H1 (cell line): Measurements from ENCODE around the gene MYO5B. TPM values are rescaled to one million over a fixed set of nuclear protein-coding genes. Genes with fewer than 3 reads are reported as not detected.

Experiments
- CTCF ChIA-PET: fragments of 300-600 bp; sonication (Branson Sonifier 250); formaldehyde crosslinking; loops from one replicate; lab custom pipeline; 2021; ENCODE audit not compliant: partially characterized antibody; lab: Charles Lee
- POLR2A ChIA-PET: fragments of 300-600 bp; sonication (Branson Sonifier 250); formaldehyde crosslinking; loops from one replicate; lab custom pipeline; 2021; ENCODE audit warnings: inconsistent platforms; ENCODE audit not compliant: partially characterized antibody; lab: Charles Lee
- DNase-seq, 2 experiments: peaks; one replicate each; pipeline versions ENCODE4 v3.0.0 to v3.0.0-alpha.2; 2010 to 2022; ENCODE audit warnings: low spot score in 2 of 2, low read depth in 1 of 2, mixed read lengths in 1 of 2
- FAIRE-seq: peaks from 2 replicates; lab custom pipeline; 2011; peaks lifted over from hg19 to GRCh38; lab: Jason Lieb, UNC
- H2AFZ ChIP-seq: 2 replicates; pipeline ENCODE4 v1.8.1; 2012; ENCODE audit warnings: low read length, inconsistent platforms
- H2AK5ac ChIP-seq: 2 replicates; pipeline ENCODE4 v1.6.1; 2013; ENCODE audit warnings: low read depth, low read length
- H2BK120ac ChIP-seq: replicated peaks from 2 replicates; pipeline ENCODE3; 2013; ENCODE audit warnings: low read depth, low read length, inconsistent platforms
- H2BK12ac ChIP-seq: 2 replicates; pipeline ENCODE4 v1.6.1; 2013; ENCODE audit warnings: low read depth, low read length
- H2BK15ac ChIP-seq: 2 replicates; pipeline ENCODE4 v1.6.1; 2013; ENCODE audit warnings: low read length
- H2BK20ac ChIP-seq: 2 replicates; pipeline ENCODE4 v1.6.1; 2013; ENCODE audit warnings: low read length
- H2BK5ac ChIP-seq: 2 replicates; pipeline ENCODE4 v1.6.1; 2013; ENCODE audit warnings: low read depth, low read length
- H3K14ac ChIP-seq: 2 replicates; pipeline ENCODE4 v1.6.1; 2013; ENCODE audit warnings: inconsistent platforms; ENCODE audit not compliant: insufficient read length
- H3K18ac ChIP-seq: 2 replicates; pipeline ENCODE4 v1.6.1; 2013; ENCODE audit warnings: low read length; ENCODE audit errors: extremely low read depth
- H3K23ac ChIP-seq: 2 replicates; pipeline ENCODE4 v1.6.1; 2013; ENCODE audit warnings: inconsistent platforms; ENCODE audit not compliant: insufficient read length
- H3K23me2 ChIP-seq: 2 replicates; pipeline ENCODE4 v1.6.1; 2013; ENCODE audit warnings: low read depth, low read length
- H3K27ac ChIP-seq: 2 replicates; pipeline ENCODE4 v1.6.1; 2011; ENCODE audit warnings: low read depth, low read length, inconsistent platforms
- H3K27me3 ChIP-seq, 4 experiments: replicated peaks in 1 of 4; 1 replicate in 1 of 4; 2 replicates in 3 of 4; pipeline versions ENCODE4 v1.6.1 to v1.8.1; 2011 to 2013; ENCODE audit warnings: low read length in 3 of 4, mild to moderate bottlenecking in 3 of 4, inconsistent platforms in 2 of 4, mixed read lengths in 2 of 4, moderate library complexity in 1 of 4; ENCODE audit not compliant: control insufficient read depth in 3 of 4, insufficient read depth in 3 of 4; ENCODE audit errors: extremely low read depth in 1 of 4
- H3K36me3 ChIP-seq, 4 experiments: 2 replicates each; pipeline versions ENCODE4 v1.6.1 to v1.8.1; 2011 to 2013; ENCODE audit warnings: mild to moderate bottlenecking in 4 of 4, low read length in 3 of 4, moderate library complexity in 2 of 4, control low read depth in 1 of 4, inconsistent platforms in 1 of 4; ENCODE audit not compliant: insufficient read depth in 4 of 4, control insufficient read depth in 2 of 4
- H3K4ac ChIP-seq: replicated peaks from 2 replicates; pipeline ENCODE3; 2013; ENCODE audit warnings: low read length, low read depth, mixed read lengths, inconsistent platforms; ENCODE audit not compliant: insufficient read length
- H3K4me1 ChIP-seq, 4 experiments: replicated peaks in 1 of 4; 1 replicate in 1 of 4; 2 replicates in 3 of 4; pipeline versions ENCODE4 v1.6.1 to v1.8.1; 2011 to 2013; ENCODE audit warnings: low read length in 3 of 4, inconsistent platforms in 2 of 4, mixed read lengths in 1 of 4; ENCODE audit not compliant: insufficient read depth in 4 of 4, control insufficient read depth in 3 of 4
- H3K4me2 ChIP-seq, 2 experiments: 2 replicates each; pipeline versions ENCODE4 v1.6.1 to v1.8.1; 2011 to 2013; ENCODE audit warnings: low read depth in 2 of 2, low read length in 2 of 2, control low read depth in 1 of 2, inconsistent platforms in 1 of 2, mild to moderate bottlenecking in 1 of 2; ENCODE audit not compliant: insufficient read depth in 1 of 2
- H3K4me3 ChIP-seq, 4 experiments: fragments of 200-600, 300-600 bp in 1 of 4; sonication (generic), shearing (Covaris generic), sonication (Bioruptor Twin) in 1 of 4; 2 replicates each; pipeline versions ENCODE4 v1.5.1 to v1.8.1; 2011 to 2016; ENCODE audit warnings: low read length in 4 of 4, low read depth in 3 of 4, control low read depth in 2 of 4, inconsistent platforms in 2 of 4, mild to moderate bottlenecking in 2 of 4, mixed read lengths in 1 of 4, moderate library complexity in 1 of 4; ENCODE audit not compliant: insufficient read depth in 2 of 4; ENCODE audit errors: extremely low read depth in 1 of 4
- H3K56ac ChIP-seq: replicated peaks from 2 replicates; pipeline ENCODE3; 2013; ENCODE audit warnings: low read depth, mild to moderate bottlenecking, mixed read lengths, low read length, inconsistent platforms; ENCODE audit not compliant: insufficient read length
- H3K79me1 ChIP-seq: 2 replicates; pipeline ENCODE4 v1.6.1; 2013; ENCODE audit warnings: low read depth, low read length, control low read depth
- H3K79me2 ChIP-seq, 2 experiments: 2 replicates each; pipeline versions ENCODE4 v1.6.1 to v1.8.1; 2012 to 2013; ENCODE audit warnings: low read length in 2 of 2, mild to moderate bottlenecking in 2 of 2, inconsistent platforms in 1 of 2; ENCODE audit not compliant: insufficient read depth in 2 of 2, control insufficient read depth in 1 of 2
- H3K9ac ChIP-seq, 4 experiments: replicated peaks in 1 of 4; 1 replicate in 1 of 4; 2 replicates in 3 of 4; pipeline versions ENCODE4 v1.6.1 to v1.8.1; 2011 to 2013; ENCODE audit warnings: low read depth in 3 of 4, low read length in 3 of 4, control low read depth in 2 of 4, mild to moderate bottlenecking in 2 of 4, moderate library complexity in 2 of 4, inconsistent platforms in 1 of 4; ENCODE audit errors: extremely low read depth in 1 of 4
- H3K9me3 ChIP-seq, 2 experiments: 2 replicates each; pipeline versions ENCODE4 v1.6.1 to v1.8.1; 2012 to 2013; ENCODE audit warnings: mild to moderate bottlenecking in 2 of 2, moderate library complexity in 2 of 2, control low read depth in 1 of 2, inconsistent platforms in 1 of 2, low read depth in 1 of 2, low read length in 1 of 2, mixed read lengths in 1 of 2; ENCODE audit not compliant: insufficient read depth in 2 of 2
- H4K20me1 ChIP-seq, 2 experiments: replicated peaks in 1 of 2; 2 replicates each; pipeline versions ENCODE3 to v1.8.1; 2011 to 2013; ENCODE audit warnings: inconsistent platforms in 2 of 2, low read length in 2 of 2, mild to moderate bottlenecking in 1 of 2; ENCODE audit not compliant: insufficient read depth in 2 of 2, control insufficient read depth in 1 of 2
- H4K5ac ChIP-seq: 2 replicates; pipeline ENCODE4 v1.6.1; 2013; ENCODE audit warnings: low read length, low read depth, mixed read lengths, inconsistent platforms; ENCODE audit not compliant: insufficient read length
- H4K8ac ChIP-seq: 2 replicates; pipeline ENCODE4 v1.8.0; 2013; ENCODE audit warnings: mild to moderate bottlenecking, moderate library complexity, low read length, inconsistent platforms; ENCODE audit not compliant: insufficient read depth; ENCODE audit errors: extremely low read depth
- H4K91ac ChIP-seq: replicated peaks from 2 replicates; pipeline ENCODE3; 2013; ENCODE audit warnings: low read length, mixed read lengths, inconsistent platforms; ENCODE audit not compliant: insufficient read length
- CTBP2 ChIP-seq: IDR thresholded peaks from 2 replicates; pipeline ENCODE4 v1.7.0; 2011; ENCODE audit warnings: borderline replicate concordance, mild to moderate bottlenecking, moderate library complexity, mixed read lengths, low read length; ENCODE audit not compliant: insufficient read depth, insufficient read length
- MAX ChIP-seq: IDR thresholded peaks from 2 replicates; pipeline ENCODE4 v1.6.1; 2012; ENCODE audit warnings: inconsistent platforms
- RAD21 ChIP-seq, 2 experiments: IDR thresholded peaks in 1 of 2; conservative IDR thresholded peaks in 1 of 2; 2 replicates each; pipeline ENCODE4 v1.6.1; 2011; ENCODE audit warnings: low read depth in 2 of 2, low read length in 2 of 2, improper control_type of control experiment in 1 of 2, inconsistent platforms in 1 of 2, mild to moderate bottlenecking in 1 of 2, moderate library complexity in 1 of 2
- SP1 ChIP-seq: IDR thresholded peaks from 2 replicates; pipeline ENCODE4 v1.6.1; 2011; ENCODE audit warnings: low read depth, low read length
- WGBS, 2 experiments: shearing (Covaris generic) in 1 of 2; methylation state at CpG; one replicate each; pipeline versions ENCODE4 v1.1.6 to v1.1.7; 2013 to 2015; ENCODE audit warnings: low lambda C conversion rate in 2 of 2, mixed read lengths in 2 of 2, inconsistent platforms in 1 of 2, low coverage in 1 of 2, missing lambda C conversion rate in 1 of 2; ENCODE audit not compliant: insufficient replicate concordance in 2 of 2, insufficient coverage in 1 of 2, insufficient read length in 1 of 2; ENCODE audit errors: extremely low coverage in 1 of 2, missing lambda C conversion rate in 1 of 2; 5-methylcytosine and 5-hydroxymethylcytosine counted together
- polyA plus RNA-seq, 7 experiments: library from polyadenylated mRNA; depleted of rRNA in 3 of 7; stranded (reverse) in 5 of 7; unstranded in 2 of 7; fragments of >200 nt in 5 of 7; fragments of 200-250 nt in 2 of 7; gene quantifications; 1 replicate in 5 of 7; 2 replicates in 1 of 7; 4 replicates in 1 of 7; pipeline versions ENCODE4 v1.2.1 to v1.2.3, GENCODE V29; 2011 to 2013; ENCODE audit warnings: missing spikeins in 2 of 7, mixed read lengths in 2 of 7
- total RNA-seq: library from RNA; stranded (reverse); fragmentation: NEBNext Ultra II Directional; extraction: Animal tissue kit (Norgen Biotek cat#: 25700); gene quantifications from 2 replicates; pipeline ENCODE4 v1.2.1, GENCODE V29; 2021
- TF ChIP-seq, protein P1 (sequence below), 3 experiments: IDR thresholded peaks; 1 replicate in 2 of 3; 2 replicates in 1 of 3; pipeline versions ENCODE4 v1.5.1 to v1.6.1; 2011; ENCODE audit warnings: low read length in 3 of 3, mild to moderate bottlenecking in 3 of 3, inconsistent platforms in 2 of 3, low read depth in 1 of 3, moderate library complexity in 1 of 3; ENCODE audit not compliant: insufficient read depth in 1 of 3; ENCODE audit errors: control extremely low read depth in 1 of 3

MYO5B gene
- total and polyA plus RNA-seq, 2 of the 8 experiments (the other 6 are each of a cell fraction or from before 2014, with no cell fraction given), result 6.4 to 7.7 TPM

DNA sequence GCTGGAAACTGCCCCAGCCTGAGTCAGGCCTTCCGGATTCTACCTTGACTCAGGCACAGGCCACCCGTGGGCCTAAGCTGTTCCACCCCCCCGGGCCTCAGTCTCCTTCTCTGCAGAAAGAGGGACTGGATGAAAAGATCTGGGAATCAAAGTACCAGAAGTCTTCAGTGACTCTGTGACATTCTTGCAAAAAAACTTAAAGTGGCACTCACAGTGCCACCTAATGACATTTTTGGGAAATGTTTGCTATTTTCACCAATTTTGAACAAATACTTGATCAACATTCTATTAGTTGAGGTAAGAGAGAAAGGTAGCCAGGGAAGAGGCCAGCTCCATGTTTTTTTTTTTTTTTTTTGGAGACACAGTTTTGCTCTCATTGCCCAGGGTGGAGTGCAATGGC, 333.3 kb downstream of the MYO5B start:
- Histone ChIP-seq H2AK5ac (no peak overlapping the region), H3K4ac (no peak overlapping the region), H3K9me3 (no peaks in the 10 kb centered on the region), H2BK20ac (no peak overlapping the region), H2AFZ (no peak overlapping the region), H4K91ac (no peak overlapping the region), H3K14ac (no peak overlapping the region), H3K23me2 (0 out of 2 replicates have a peak, but pooled peaks cover 1% of the 10 kb centered on the region), H3K23ac (no peak overlapping the region), H3K79me1 (no peaks in the 10 kb centered on the region), H3K56ac (no peak overlapping the region), H3K36me3 (no peaks in the 10 kb centered on the region), H3K18ac (no peak overlapping the region), H3K79me2 (no peaks in the 10 kb centered on the region), H2BK120ac (no peak overlapping the region), H3K4me3 (no peak overlapping the region), H3K27ac (no peak overlapping the region), H3K9ac (no peak overlapping the region), H4K8ac (no peak overlapping the region), H3K4me1 (peaks cover 0 to 9% (median 4%) of the 10 kb centered on the region in 4 experiments; a peak in 6 of 7 replicates), H4K20me1 (no peaks in the 10 kb centered on the region), H2BK5ac (no peak overlapping the region), H4K5ac (no peak overlapping the region), H2BK12ac (no peak overlapping the region), H3K4me2 (no peak overlapping the region), H2BK15ac (no peak overlapping the region), H3K27me3 (no peaks in the 10 kb centered on the region)
- ChIA-PET POLR2A (interaction anchor here (0.6 to 1.6 kb wide), 2 partner anchors 15 to 645 kb away, joined by 3 to 5 read pairs; no protein-coding TSS in a partner anchor), CTCF (interaction anchor here (0.6 to 10.0 kb wide), 29 partner anchors 7 to 352 kb away, joined by 3 to 157 read pairs (median 4); partner anchors contain the start of gene MYO5B)
- no peak for DNase-seq
- TF ChIP-seq SP1, result no peak
- no peak for TF ChIP-seq MAX
- TF ChIP-seq, protein P1, sequence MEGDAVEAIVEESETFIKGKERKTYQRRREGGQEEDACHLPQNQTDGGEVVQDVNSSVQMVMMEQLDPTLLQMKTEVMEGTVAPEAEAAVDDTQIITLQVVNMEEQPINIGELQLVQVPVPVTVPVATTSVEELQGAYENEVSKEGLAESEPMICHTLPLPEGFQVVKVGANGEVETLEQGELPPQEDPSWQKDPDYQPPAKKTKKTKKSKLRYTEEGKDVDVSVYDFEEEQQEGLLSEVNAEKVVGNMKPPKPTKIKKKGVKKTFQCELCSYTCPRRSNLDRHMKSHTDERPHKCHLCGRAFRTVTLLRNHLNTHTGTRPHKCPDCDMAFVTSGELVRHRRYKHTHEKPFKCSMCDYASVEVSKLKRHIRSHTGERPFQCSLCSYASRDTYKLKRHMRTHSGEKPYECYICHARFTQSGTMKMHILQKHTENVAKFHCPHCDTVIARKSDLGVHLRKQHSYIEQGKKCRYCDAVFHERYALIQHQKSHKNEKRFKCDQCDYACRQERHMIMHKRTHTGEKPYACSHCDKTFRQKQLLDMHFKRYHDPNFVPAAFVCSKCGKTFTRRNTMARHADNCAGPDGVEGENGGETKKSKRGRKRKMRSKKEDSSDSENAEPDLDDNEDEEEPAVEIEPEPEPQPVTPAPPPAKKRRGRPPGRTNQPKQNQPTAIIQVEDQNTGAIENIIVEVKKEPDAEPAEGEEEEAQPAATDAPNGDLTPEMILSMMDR (IDR thresholded peaks at IDR 0.05; ENCODE audit: control extremely low read depth in 1 of 3, insufficient read depth in 1 of 3, low read depth in 1 of 3, low read length in 3 of 3), result peak in 2 of 3 experiments; percentile 15 to 34; a peak in 2 of 4 replicates
- peak; percentile 17 to 37; a peak in 2 of 4 replicates for TF ChIP-seq RAD21 (IDR thresholded peaks at IDR 0.05 in 1 of 2, conservative IDR thresholded peaks at IDR 0.05 in 1 of 2; ENCODE audit: low read depth in 2 of 2, low read length in 2 of 2)
- TF ChIP-seq CTBP2, result no peak
- WGBS, 2 experiments, result 72% methylated on average over 3 of the region's 3 CpGs; no CpG with 5 or more reads in 1 of the 2 experiments
- peak; percentile 74 for FAIRE-seq
